Activated CD8-positive, alpha-beta memory T cell treated with anti-CD3 and anti-CD28 coated beads for 36 hours (primary cell): ENCODE measurements around the gene FRS3. TPM values are rescaled to one million over a fixed set of nuclear protein-coding genes. Genes with fewer than 3 reads are reported as not detected.

Source experiments
- CTCF ChIA-PET: fragments of 350-600 bp; sonication (Branson Sonifier 250); formaldehyde crosslinking; loops from one replicate; lab custom pipeline; 2021; ENCODE audit warnings: antibody characterized with exemption; lab: Charles Lee
- POLR2A ChIA-PET: fragments of 350-600 bp; sonication (Branson Sonifier 250); formaldehyde crosslinking; loops from one replicate; lab custom pipeline; 2021; ENCODE audit warnings: antibody characterized with exemption; lab: Charles Lee
- total RNA-seq, 2 experiments: library from RNA; stranded (reverse); gene quantifications; one replicate each; pipeline ENCODE4 v1.2.3, GENCODE V29; 2021

The FRS3 gene
- total RNA-seq, 2 experiments from 2014 or later: 3.8 to 4.0 TPM

DNA sequence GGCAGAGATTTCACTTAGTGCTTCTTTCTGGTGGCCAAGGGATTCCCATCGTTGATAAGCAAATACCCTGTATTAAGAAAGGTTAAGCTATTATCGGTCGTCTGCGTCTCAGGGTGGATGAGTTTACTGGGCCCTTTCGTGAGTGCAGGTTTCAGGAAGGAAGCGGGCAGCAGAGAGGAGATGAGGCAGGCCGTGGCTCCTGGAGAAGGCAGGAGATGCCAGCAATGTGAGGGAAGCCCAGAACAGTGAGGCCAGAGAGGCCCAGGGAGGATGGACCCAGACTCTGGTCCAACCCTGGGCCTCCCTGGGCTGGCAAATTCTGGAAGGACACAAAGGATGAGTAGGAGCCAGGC lies 55.5 kb downstream of the FRS3 start:
- POLR2A ChIA-PET: no interaction called here
- CTCF ChIA-PET: interaction anchor here (1.5 to 1.7 kb wide), 2 partner anchors 9 to 19 kb away, joined by 4 read pairs; no protein-coding TSS in a partner anchor

- ChIA-PET POLR2A (no interaction called here), CTCF (interaction anchor here (1.5 to 1.7 kb wide), 2 partner anchors 10 to 18 kb away, joined by 4 read pairs; no protein-coding TSS in a partner anchor)
These were observed 56.0 kb downstream of the FRS3 start for GRCh38 chr6:41723530-41724227.

GRCh38 chr6:41722969-41723529 lies 56.7 kb downstream of the FRS3 start:
- ChIA-PET POLR2A (no interaction called here), CTCF (interaction anchor here (1.5 to 1.7 kb wide), 2 partner anchors 11 to 17 kb away, joined by 4 read pairs; no protein-coding TSS in a partner anchor)

DNA sequence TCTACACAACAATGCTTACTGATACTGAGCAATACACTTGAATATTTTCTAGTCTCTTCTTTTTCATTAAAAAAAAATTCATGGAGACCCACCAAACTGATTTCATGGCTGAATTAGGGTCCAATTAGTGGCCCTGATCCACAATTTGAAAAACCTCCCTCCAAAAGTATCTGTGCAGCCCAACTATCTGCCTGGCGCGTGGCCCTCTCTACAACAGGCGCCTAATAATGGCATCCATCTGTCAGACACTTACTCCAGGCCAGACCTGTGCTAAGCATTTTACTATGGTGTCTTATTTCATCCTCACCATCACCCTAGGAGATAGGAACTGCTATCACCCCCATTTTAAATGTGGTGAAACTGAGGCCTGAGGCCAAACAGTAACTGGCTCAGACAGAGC lies 58.3 kb downstream of the FRS3 start:
- POLR2A ChIA-PET: no interaction called here
- CTCF ChIA-PET: interaction anchor here (1.3 kb wide), 1 partner anchor 54 kb away, joined by 3 read pairs; no protein-coding TSS in a partner anchor

DNA sequence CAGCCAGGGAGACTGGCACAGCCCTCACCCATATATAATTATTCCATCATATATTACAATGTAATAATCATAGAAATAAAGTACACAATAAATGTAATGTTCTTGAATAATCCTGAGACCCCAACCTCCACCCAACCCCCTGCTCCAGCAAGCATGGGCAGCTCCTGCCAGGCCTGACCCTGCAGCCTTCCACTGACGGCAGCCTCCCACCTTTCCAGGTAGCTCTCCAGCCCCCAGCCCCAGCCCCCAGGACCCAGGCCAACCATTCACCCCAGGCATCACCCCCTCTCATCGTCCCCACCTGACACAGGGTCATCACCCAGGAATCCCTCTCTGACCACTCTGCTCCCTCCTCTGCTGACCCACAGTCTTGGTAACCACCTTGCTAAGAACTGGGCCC lies 58.9 kb downstream of the FRS3 start:
- ChIA-PET POLR2A (no interaction called here), CTCF (interaction anchor here (1.3 kb wide), 1 partner anchor 15 kb away, joined by 3 read pairs; no protein-coding TSS in a partner anchor)

DNA sequence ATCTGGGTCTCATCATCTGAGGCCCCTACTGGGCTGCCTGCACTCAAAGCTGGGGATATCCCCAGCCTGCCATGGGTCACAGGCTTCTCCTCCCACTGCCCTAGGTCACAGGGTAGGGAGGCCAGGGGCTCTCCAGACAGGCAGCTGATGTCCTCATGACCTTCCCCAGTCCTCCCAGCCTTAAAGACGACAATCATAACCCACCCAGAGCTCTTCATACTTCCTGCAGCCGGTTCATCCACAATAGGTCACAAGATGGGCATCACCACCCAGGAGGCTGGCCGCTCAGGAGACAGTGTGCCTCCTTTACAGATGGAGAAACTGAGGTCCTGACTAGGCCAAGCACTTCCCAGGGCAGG lies 59.5 kb downstream of the FRS3 start:
- CTCF ChIA-PET: interaction anchor here (1.3 kb wide), 1 partner anchor 14 kb away, joined by 3 read pairs; no protein-coding TSS in a partner anchor
- POLR2A ChIA-PET: no interaction called here

Other genes with a start within 250 kb of the FRS3 start
- gene FOXP4, start 233.5 kb downstream of the FRS3 start, total RNA-seq: 10 to 100 TPM; 21.0 to 23.6 TPM
- gene MDFI, start 141.4 kb downstream of the FRS3 start, total RNA-seq: not detected
- gene TFEB, start 44.3 kb downstream of the FRS3 start, total RNA-seq: 10 to 100 TPM; 11.7 to 14.0 TPM
- gene PGC, start 32.5 kb downstream of the FRS3 start, total RNA-seq: not detected
- gene PRICKLE4, start 882 bp upstream of the FRS3 start, total RNA-seq: not detected
- 100 to 1,000 TPM; 416 to 419 TPM for gene TOMM6, start 7.8 kb upstream of the FRS3 start, total RNA-seq
- 1 to 10 TPM; 5.8 to 6.0 TPM for gene USP49, start 115.5 kb upstream of the FRS3 start, total RNA-seq
- 10 to 100 TPM; 17.5 to 22.1 TPM for gene MED20, start 141.2 kb upstream of the FRS3 start, total RNA-seq
- gene BYSL, start 141.6 kb upstream of the FRS3 start, total RNA-seq: 10 to 100 TPM; 83.7 to 85.2 TPM
- 100 to 1,000 TPM; 356 to 367 TPM for gene CCND3, start 161.9 kb upstream of the FRS3 start, total RNA-seq